ENCODE measurements around the gene CFAP410.
A peak's percentile ranks its signal among the peaks of the same experiment; 100 is the strongest.
"Not testable (repeated sequence)": the region's sequence is repeated elsewhere in the genome, so short reads cannot be mapped to it uniquely, and the experiment has no call there.

The CFAP410 gene

DNA sequence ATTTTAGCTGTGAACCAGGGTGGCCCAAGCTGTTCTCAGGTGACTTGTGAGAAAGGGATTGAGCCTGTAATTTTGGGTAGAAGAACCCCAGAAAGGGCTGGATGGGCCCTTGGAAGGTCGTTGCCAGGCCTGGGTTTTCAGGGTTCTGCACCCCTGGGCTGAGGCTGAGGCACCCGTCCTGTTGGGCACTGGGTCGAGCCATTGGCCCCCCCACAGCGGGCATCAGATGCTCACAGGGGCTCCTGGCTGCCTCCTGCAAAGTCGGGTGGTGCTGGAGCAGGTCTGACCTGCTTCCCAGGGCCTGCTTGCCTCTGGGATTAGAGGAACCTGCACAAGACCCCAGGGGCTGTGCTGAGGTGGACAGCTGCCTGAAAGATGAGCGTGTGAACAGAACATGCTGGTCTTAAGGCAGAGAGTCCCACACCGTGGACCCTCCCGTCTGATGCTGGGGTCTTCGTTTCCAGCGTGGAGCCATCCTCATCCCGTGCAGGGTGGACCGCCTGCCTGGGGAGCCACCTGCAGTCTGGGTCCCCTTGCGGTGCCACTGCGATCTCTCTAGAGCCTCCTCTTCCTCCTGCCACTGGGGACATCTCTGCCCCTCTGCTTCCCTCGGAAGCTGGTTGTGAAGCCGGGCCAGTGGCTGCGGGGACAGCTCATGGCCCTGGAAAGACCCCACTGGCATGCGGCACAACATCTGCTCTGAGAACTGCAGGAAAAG lies 12.5 kb upstream of the CFAP410 start:
- no peak for DNase-seq (ENCODE audit: low spot score)

DNA sequence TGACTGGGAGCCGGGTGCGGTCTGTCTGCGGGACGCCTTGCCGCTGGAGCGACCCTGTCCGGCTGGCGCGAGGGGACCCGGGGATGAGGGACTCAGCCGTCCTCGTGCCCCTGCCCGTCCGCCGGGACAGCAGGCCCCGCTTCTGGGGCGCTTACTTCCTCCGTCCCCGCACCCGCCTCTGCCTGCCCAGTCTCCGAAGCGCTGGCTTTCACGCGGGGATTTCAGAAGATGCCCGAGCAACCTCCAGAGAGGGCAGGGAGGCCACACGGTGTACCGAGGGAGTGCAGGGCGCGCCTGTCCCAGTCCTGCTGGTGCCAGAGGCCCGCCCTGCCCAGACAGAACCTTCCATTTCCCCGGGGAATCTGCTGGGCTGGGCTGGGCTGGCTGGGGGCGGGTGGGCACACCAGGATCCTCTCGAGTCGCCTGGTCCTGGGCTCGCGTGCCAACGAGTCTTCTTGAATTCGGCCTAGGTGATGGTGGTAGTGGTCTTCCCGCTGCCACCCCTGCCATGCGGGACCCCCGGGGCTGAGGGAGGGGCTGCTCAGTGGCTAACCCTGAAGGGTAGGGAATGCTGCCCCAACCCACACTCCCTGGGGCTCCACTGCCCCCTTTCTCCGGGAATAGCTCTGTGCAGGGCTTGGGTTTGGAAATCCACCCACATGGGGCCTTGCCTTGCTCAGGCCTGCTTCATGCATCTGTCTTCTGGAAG lies 11.7 kb upstream of the CFAP410 start:
- no peak for DNase-seq (ENCODE audit: low spot score)

DNA sequence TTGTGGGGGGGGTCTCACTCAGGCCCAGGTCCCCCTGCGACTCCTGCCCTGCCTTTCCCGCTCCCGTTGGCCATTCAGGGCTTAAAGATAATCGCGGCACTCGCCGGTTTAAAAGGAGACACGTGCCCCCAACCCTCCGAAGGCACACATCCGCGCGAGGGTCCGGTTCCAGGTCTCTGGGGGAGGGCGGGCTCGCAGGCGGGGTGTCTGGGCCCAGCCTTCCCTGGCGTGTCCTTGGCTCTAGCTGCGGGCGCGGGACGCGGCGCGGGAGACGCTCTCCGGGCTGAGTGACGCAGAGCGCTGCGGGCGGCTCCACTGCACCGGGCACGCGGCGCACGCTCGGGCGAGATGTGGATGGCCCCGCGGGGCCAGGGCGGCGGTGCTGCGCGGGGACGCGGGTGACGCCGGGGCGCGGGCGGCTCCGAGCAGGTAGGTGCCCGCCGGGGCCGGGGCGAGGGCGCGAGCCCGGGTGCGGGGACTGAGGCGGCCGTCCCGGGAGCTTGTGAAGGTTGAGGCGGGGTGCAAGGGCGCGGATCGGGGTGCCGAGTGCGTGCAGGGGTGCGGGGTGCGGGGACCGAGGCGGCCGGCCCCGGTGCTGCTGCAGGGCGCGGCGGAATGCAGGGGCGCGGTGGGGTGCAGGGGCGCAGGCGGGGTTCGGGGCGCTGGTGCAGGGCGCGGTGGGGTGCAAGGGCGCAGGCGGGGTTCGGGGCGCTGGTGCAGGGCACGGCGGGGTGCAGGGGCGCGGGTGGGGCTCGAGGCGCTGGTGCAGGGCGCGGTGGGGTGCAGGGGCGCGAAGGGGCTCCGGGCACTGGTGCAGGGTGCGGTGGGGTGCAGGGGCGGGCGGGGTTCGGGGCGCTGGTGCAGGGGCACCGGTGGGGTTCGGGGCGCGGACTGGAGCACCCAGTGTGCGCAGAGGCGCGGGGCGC lies 10.9 kb upstream of the CFAP410 start:
- no peak for DNase-seq (ENCODE audit: low spot score)

- DNase-seq (ENCODE audit: low spot score) = no peak
Observed at GRCh38 chr21:44349416-44349846, 10.2 kb upstream of the CFAP410 start.

- DNase-seq (ENCODE audit: low spot score) = no peak
Observed at GRCh38 chr21:44348861-44349260, 9.7 kb upstream of the CFAP410 start.

GRCh38 chr21:44347911-44348451 lies 8.8 kb upstream of the CFAP410 start:
- DNase-seq (ENCODE audit: low spot score) = no peak

DNA sequence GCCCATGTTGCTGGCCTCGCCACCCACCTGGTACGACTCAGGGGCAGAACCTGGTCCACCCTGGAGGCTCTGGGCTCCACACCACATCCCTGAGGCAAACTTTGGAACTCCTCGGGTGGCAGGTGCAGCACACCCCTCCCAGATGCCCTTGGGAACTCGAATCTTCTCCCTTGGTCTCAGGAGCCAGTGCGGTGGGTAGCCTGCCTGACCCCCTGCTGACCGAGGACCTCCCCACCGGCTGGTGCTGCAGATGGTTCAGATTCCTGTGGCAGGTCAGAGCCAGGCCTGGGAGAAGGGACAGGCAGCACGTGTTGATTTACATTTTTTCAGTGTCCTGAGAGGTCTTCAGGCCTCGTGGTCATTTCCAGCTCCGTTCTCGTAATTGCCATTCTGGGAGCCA lies 6.3 kb upstream of the CFAP410 start:
- no peak for DNase-seq (ENCODE audit: low spot score)

- no peak for DNase-seq (ENCODE audit: low spot score)
Observed at GRCh38 chr21:44344541-44345183, 5.5 kb upstream of the CFAP410 start.

GRCh38 chr21:44342981-44343380 lies 3.8 kb upstream of the CFAP410 start:
- DNase-seq (ENCODE audit: low spot score) = not testable (repeated sequence)

DNA sequence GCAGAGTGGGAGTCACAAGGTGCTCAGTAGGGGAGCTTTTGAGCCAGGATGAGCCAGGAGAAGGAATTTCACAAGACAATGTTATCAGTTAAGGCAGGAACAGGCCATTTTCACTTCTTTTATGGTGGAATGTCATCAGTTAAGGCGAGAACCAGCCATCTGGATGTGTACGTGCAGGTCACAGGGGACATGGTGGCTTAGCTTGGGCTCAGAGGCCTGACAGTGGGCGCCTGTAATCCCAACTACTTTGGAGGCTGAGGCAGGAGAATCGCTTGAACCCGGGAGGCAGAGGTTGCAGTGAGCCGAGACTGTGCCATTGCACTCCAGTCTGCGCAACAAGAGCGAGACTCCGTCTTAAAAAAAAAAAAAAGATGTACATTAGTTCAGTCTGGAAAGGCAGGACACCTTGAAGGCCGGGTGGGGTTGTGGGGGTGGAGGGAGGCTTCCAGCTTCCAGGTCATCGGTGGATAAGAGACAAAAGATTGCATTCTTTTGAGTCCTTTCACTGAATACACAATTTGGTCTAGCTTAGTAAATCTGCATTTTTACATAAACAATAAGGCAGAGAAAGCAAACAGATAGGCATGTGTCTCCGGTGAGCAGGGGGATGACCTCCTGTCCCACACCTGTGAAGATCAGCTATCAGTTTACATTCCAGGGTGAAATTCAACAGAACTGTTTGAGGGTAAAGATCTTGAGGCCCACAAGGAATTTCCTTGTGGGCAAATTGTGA lies 2.7 kb upstream of the CFAP410 start:
- DNase-seq (ENCODE audit: low spot score) = not testable (repeated sequence)

DNA sequence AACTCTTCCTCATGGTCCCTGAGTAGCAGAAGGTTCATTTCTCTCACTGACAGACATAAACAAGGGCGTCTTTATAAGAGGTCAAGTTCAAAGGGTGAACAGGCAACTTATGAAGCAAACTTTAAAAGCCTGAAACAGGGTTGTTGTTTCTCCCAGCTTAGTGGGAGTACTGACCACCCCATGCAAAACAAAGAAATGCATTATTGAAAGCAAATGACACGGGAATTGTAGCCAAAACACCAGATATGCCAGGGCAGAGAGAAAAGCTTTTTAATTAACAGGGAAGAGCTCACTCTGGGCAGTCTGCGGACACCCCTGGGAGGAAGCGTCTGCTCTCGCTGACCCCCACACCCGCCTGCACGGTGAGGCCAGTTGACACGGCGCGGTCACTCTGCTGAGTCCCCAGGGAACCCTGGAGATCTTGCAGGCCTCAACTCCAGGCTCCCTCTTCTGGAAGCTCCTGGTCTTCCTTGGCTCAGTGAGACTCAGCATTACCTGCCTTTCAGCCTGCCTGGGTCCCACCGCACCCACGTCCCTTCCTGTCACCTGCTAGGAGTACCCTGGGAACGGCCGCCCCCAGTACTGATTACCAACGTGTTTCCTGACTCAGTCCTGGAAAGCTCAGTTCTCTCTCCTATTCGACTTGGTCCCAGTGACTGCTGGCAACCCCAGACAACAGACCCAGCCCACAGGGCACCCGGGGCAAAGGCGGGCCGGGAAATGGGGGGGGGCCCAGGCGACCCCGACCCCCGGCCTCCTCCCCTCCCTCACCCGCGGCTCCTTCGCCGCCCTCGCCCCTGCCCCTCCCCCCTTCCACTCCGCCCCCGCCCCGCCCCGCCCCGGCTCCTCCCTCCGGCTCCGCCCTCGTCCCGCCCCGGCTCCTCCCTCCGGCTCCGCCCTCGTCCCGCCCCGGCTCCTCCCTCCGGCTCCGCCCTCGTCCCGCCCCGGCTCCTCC lies 972 bp downstream of the CFAP410 start:
- peak; percentile 77 for DNase-seq (ENCODE audit: low spot score)

DNA sequence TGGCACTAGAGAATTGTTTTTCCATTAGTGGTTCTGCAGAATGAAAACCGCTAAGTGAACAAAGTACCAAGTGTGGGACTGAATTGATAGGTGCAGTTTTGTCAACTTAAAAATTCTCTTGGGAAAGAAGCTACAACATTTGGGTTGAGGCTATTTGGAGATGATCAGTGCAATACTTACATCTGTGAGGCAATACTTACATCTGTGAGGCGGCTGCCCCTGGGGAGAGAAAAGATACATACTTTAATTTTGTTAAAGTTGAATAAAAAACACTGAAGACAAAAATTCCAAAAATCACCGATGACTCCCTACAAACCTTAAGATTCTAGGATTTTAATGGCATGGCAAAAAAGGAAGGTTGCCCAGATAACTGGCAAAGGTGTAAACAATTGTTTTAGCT lies 1.7 kb downstream of the CFAP410 start:
- DNase-seq (ENCODE audit: low spot score) = no peak

- no peak for DNase-seq (ENCODE audit: low spot score)
Observed at GRCh38 chr21:44335266-44336059, 3.7 kb downstream of the CFAP410 start.

- DNase-seq (ENCODE audit: low spot score) = no peak
Observed at GRCh38 chr21:44334329-44335030, 4.7 kb downstream of the CFAP410 start.

- no peak for DNase-seq (ENCODE audit: low spot score)
Observed at GRCh38 chr21:44333509-44334328, 5.5 kb downstream of the CFAP410 start.

DNA sequence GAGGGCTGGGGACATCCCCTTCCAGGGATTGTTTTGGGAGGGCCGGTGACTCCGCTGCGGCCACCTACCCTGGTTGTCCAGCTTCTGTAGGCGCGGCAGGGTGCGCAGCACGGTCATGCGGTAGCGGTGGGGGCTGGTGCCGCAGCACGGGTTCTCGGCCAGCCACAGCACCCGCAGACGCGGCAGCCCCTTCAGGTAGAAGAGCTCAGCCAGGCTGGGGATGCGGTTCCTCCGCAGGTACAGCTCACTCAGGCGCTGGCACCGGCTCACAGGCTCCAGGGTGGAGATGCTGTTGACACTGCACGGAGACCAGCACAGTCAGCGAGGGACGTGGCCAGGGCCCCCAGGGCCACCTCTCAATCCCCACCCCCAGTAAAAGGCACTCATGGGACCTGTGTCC lies 6.2 kb downstream of the CFAP410 start:
- no peak for DNase-seq (ENCODE audit: low spot score)

GRCh38 chr21:44332383-44332782 lies 6.8 kb downstream of the CFAP410 start:
- no peak for DNase-seq (ENCODE audit: low spot score)

All from SK-N-DZ (cell line).